ENCODE data around the gene FKBP2. TPM values are rescaled to one million over a fixed set of nuclear protein-coding genes. Genes with fewer than 3 reads are reported as not detected.

FKBP2 gene
- total RNA-seq, 6 experiments from 2014 or later = 49.4 to 108 (median 66.7) TPM

GRCh38 chr11:64208796-64209562 lies 31.9 kb upstream of the FKBP2 start:
- TF ChIP-seq CTCF (IDR thresholded peaks at IDR 0.05) = no peak
- no peak for TF ChIP-seq POLR2A (IDR thresholded peaks at IDR 0.05)
- H3K9me3 ChIP-seq = no peaks in the 10 kb centered on the region
- peaks cover 0 to 30% (median 2%) of the 10 kb centered on the region in 4 donors for H3K36me3 ChIP-seq
- no peak overlapping the region for H3K4me3 ChIP-seq
- ATAC-seq = no peak
- no peaks in the 10 kb centered on the region for H3K27me3 ChIP-seq
- no peak for DNase-seq
- 83% methylated on average over 11 of the region's 18 CpGs for WGBS (ENCODE audit: insufficient coverage, low coverage, low lambda C conversion rate, missing lambda C conversion rate)
- intact Hi-C loops (cut with DNase I) = no loop called here
- H3K4me1 ChIP-seq = peaks cover 0 to 6% (median 0%) of the 10 kb centered on the region in 4 donors
- peak overlapping the region; percentile 68 to 88 (median 85) for H3K27ac ChIP-seq

- no peak for TF ChIP-seq POLR2A (IDR thresholded peaks at IDR 0.05)
- no peak for TF ChIP-seq CTCF (IDR thresholded peaks at IDR 0.05)
- no peak overlapping the region for H3K4me3 ChIP-seq
- H3K27me3 ChIP-seq = no peaks in the 10 kb centered on the region
- intact Hi-C loops (cut with DNase I) = no loop called here
- H3K9me3 ChIP-seq = no peaks in the 10 kb centered on the region
- WGBS (ENCODE audit: insufficient coverage, low coverage, low lambda C conversion rate, missing lambda C conversion rate) = no CpG with 5 or more reads among the region's 8 CpGs
- DNase-seq (no peak), ATAC-seq (no peak)
- peaks cover 0 to 6% (median 0%) of the 10 kb centered on the region in 4 donors for H3K4me1 ChIP-seq
- no peak overlapping the region for H3K27ac ChIP-seq
- H3K36me3 ChIP-seq = peaks cover 0 to 25% (median 0%) of the 10 kb centered on the region in 4 donors
Measured at GRCh38 chr11:64209563-64209843, 31.4 kb upstream of the FKBP2 start.

GRCh38 chr11:64210301-64211020 lies 30.4 kb upstream of the FKBP2 start:
- no peak for DNase-seq
- TF ChIP-seq POLR2A (IDR thresholded peaks at IDR 0.05) (no peak), CTCF (IDR thresholded peaks at IDR 0.05) (no peak)

GRCh38 chr11:64211181-64211872 lies 29.6 kb upstream of the FKBP2 start:
- peaks cover 0 to 6% (median 0%) of the 10 kb centered on the region in 4 donors for H3K4me1 ChIP-seq
- intact Hi-C loops (cut with DNase I) = no loop called here
- DNase-seq = peak in 1 of 3 donors; percentile 24

More at GRCh38 chr11:64210301-64211020, 30.4 kb upstream of the FKBP2 start:
- ATAC-seq = no peak
- WGBS (ENCODE audit: insufficient coverage, low coverage, low lambda C conversion rate, missing lambda C conversion rate) = 81% methylated on average over 4 of the region's 24 CpGs
- intact Hi-C loops (cut with DNase I) = no loop called here
- H3K27me3 ChIP-seq = no peaks in the 10 kb centered on the region
- H3K9me3 ChIP-seq = no peaks in the 10 kb centered on the region
- no peak overlapping the region for H3K4me3 ChIP-seq
- H3K4me1 ChIP-seq = peaks cover 0 to 6% (median 0%) of the 10 kb centered on the region in 4 donors
- H3K27ac ChIP-seq = no peak overlapping the region
- H3K36me3 ChIP-seq = peaks cover 0 to 21% (median 0%) of the 10 kb centered on the region in 4 donors

More at GRCh38 chr11:64211181-64211872, 29.6 kb upstream of the FKBP2 start:
- ATAC-seq = no peak
- Histone ChIP-seq H3K27me3 (no peaks in the 10 kb centered on the region), H3K36me3 (peaks cover 0 to 15% (median 0%) of the 10 kb centered on the region in 4 donors), H3K9me3 (no peaks in the 10 kb centered on the region), H3K4me3 (no peak overlapping the region), H3K27ac (no peak overlapping the region)
- TF ChIP-seq CTCF (IDR thresholded peaks at IDR 0.05) = no peak
- no peak for TF ChIP-seq POLR2A (IDR thresholded peaks at IDR 0.05)
- 86% methylated on average over 12 of the region's 30 CpGs for WGBS (ENCODE audit: insufficient coverage, low coverage, low lambda C conversion rate, missing lambda C conversion rate)
